ENCODE results near the gene SEC22A.

SEC22A gene

DNA sequence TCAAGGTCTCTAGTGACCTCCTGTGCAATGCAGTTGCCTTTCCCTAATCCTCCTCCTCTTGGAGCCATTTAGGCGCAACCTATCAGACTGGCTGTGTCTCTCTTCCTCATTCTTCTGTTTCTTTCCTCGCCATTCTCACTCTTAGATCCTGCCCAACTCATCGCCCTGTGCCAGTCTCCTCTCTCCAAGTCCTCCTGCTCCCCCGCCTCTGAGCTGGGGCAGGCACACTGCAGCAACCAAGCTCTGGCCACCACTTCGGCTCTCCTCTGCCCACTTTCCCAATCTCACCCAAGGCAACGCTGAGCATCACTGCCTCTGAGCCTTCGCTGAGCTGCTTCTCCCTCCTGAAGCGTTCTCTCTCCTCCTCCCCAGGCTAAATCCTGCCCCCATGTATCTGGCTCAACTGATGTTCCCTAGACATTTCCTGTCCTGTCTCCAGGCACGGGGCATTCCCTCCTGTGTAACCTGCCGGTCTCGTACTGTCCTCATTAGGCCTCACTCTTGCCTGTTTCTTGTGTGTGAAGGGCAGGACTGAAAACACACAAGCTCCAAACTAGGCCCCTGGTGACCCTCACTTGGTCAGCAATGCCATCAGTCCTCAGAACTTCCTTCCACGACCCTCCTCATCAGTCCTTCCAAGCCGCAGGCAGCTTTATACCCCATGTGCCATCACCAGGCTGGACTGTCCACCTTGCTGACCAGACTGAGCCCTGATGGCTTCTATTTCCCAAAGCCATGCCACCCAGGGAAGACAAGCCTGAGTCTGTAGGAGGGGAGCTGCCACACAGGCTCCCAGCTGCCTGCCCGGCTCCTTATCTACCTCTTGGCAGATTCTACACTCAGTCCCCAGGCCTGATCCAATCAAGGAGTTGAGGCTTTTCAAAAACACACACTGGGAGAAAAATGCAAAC is 85.6 kb downstream of the SEC22A start:
- Mint-ChIP-seq H3K27ac (no peak overlapping the region), H3K27me3 (peaks cover 10% of the 10 kb centered on the region), H3K4me1 (no peaks in the 10 kb centered on the region), H3K4me3 (no peak overlapping the region), H3K9me3 (peaks cover 0 to 11% of the 10 kb centered on the region in 2 donors)
- ATAC-seq (no peak), DNase-seq (no peak)

DNA sequence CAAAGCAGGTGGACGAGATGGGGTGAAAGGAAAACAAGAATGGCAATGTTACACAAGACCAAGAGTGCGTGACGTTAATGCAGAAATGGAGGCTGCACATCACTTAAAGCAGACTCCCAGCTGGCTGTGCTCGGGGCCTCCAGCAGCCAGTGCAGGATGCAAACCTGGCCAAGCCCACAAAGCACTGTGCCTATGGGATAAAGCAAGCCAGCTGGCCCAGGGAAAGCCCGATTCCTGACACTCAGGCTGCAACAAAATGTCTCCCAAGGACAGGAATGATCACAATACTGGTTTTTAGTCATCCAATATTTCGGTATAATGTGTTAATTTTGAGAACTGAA is 86.2 kb downstream of the SEC22A start:
- ATAC-seq: no peak
- Mint-ChIP-seq H3K27me3 (peaks cover 10% of the 10 kb centered on the region), H3K9me3 (peaks cover 0 to 11% of the 10 kb centered on the region in 2 donors), H3K4me1 (no peaks in the 10 kb centered on the region), H3K4me3 (no peak overlapping the region), H3K27ac (no peak overlapping the region)
- no peak for DNase-seq

DNA sequence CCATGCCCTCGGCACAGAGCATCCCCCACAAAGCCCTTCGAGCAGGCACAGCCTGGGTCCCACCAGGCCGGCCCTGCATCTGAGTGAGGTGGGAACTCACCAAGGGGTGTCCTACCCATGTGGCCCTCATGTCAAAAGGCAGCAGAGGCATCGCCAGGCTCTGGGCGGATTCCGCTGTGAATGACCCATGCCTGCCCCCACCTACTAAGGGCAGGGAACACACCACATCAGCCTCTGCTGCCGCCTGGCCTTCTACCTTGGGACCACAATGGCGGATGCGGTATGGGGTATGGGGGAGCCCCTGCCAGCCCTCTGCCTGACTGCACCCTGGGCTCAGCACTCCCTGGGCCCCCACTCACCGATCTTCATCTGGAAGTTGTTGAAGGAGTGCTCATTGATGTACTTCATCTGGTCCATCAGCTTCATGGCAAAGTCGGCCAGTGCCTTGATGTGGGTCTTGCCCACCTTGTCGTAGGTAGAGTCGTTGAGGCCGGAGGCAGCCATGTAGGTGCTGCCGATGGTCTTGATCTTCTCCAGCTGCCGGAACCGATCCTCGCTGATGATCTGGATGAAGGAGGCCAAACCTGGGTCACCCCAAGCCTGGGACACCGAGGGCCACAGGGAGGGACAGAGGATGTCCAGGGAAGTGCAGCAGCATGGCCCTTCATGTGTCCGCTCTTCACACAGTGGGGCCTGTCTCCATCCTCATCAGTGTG is 87.8 kb downstream of the SEC22A start:
- H3K27ac Mint-ChIP-seq: no peak overlapping the region
- H3K27me3 Mint-ChIP-seq: peaks cover 24% of the 10 kb centered on the region
- DNase-seq (no peak), ATAC-seq (no peak)
- H3K9me3 Mint-ChIP-seq: peaks cover 0 to 11% of the 10 kb centered on the region in 2 donors
- no peak overlapping the region for H3K4me3 Mint-ChIP-seq
- H3K4me1 Mint-ChIP-seq: no peaks in the 10 kb centered on the region

DNA sequence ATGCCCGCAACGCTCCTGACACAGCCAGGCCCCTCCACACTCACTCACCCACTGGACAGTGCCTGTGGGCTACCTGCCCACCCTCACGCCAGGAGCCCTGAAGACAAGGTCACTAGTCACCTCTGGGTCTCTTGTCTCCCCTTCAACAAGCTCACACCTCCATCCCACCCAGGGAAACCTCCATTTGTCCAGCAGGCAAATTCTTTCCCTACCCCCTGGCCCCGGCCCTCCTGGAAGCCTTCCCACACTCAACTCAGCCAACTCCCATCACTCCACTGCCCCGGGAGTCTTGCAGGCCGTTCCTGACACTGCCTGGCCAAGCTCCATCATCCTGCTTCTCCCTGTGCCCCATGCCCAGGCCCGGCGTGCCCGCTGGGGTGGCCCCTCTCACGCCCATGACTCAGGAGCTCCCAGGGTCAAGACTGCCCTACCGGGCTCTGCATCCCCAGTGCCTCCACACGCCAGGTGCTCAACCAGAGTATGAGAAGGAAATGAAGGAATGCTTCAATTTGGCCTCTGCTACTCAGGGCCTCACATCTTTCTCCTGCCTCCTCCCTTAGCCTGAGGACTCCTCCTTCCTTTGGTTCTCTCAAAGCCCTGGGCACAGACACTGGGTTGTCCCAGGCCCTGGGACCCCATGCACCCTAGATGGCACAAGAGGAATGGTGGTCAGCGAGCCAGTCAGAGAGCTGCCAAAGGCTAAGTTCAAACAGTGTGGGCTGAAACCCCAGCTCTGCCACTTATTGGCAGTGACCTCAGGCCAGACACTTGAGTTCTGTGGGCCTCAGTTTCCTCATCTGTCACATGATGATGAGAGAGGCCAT is 88.6 kb downstream of the SEC22A start:
- H3K27me3 Mint-ChIP-seq: peaks cover 27% of the 10 kb centered on the region
- H3K9me3 Mint-ChIP-seq: peaks cover 0 to 11% of the 10 kb centered on the region in 2 donors
- no peaks in the 10 kb centered on the region for H3K4me1 Mint-ChIP-seq
- H3K4me3 Mint-ChIP-seq: no peak overlapping the region
- no peak for DNase-seq
- no peak overlapping the region for H3K27ac Mint-ChIP-seq
- no peak for ATAC-seq

DNA sequence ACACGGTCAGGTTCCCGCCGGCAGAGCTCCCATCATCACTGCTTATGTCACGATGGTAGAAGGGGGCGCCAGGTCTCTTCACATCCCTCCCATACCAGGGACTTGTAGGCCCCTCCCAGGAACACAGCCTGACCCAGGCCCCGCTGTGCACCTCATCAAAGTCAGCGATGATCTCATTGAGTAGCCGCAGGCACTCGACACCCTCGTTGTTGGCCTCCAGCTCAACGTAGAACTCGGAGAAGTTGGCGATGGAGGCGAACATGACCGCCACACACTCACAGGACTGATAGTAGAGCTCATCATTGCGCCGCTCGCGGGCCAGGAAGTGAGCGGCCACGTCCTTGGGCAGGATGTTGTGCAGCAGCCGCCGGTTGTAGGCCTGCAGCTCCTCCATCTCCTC is 89.2 kb downstream of the SEC22A start:
- DNase-seq (no peak), ATAC-seq (no peak)
- Mint-ChIP-seq H3K9me3 (peaks cover 0 to 11% of the 10 kb centered on the region in 2 donors), H3K27me3 (peaks cover 27% of the 10 kb centered on the region), H3K27ac (no peak overlapping the region), H3K4me3 (no peak overlapping the region), H3K4me1 (no peaks in the 10 kb centered on the region)

DNA sequence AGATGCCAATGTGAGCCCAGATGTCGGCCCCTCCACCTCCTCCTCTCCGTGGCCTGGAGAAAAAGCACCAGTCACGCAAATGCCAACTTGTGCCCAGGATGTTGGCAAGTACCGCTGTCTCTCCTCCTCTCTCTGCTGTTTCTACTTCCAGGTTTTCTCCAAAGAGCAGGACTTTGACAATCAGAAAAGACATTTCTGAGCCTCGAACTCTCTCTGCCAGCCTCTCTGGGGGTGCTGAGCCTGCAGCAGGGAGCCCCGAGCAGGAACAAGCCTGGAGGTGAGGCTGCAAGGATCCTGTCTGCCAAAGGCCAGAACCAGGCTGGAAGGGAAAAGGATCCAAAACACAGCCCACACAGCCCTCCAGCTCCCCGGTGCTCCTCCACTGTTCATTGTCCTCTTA is 89.7 kb downstream of the SEC22A start:
- Mint-ChIP-seq H3K4me3 (no peak overlapping the region), H3K27ac (no peak overlapping the region), H3K9me3 (peaks cover 0 to 11% of the 10 kb centered on the region in 2 donors), H3K4me1 (no peaks in the 10 kb centered on the region), H3K27me3 (peaks cover 27% of the 10 kb centered on the region)
- ATAC-seq (no peak), DNase-seq (no peak)

DNA sequence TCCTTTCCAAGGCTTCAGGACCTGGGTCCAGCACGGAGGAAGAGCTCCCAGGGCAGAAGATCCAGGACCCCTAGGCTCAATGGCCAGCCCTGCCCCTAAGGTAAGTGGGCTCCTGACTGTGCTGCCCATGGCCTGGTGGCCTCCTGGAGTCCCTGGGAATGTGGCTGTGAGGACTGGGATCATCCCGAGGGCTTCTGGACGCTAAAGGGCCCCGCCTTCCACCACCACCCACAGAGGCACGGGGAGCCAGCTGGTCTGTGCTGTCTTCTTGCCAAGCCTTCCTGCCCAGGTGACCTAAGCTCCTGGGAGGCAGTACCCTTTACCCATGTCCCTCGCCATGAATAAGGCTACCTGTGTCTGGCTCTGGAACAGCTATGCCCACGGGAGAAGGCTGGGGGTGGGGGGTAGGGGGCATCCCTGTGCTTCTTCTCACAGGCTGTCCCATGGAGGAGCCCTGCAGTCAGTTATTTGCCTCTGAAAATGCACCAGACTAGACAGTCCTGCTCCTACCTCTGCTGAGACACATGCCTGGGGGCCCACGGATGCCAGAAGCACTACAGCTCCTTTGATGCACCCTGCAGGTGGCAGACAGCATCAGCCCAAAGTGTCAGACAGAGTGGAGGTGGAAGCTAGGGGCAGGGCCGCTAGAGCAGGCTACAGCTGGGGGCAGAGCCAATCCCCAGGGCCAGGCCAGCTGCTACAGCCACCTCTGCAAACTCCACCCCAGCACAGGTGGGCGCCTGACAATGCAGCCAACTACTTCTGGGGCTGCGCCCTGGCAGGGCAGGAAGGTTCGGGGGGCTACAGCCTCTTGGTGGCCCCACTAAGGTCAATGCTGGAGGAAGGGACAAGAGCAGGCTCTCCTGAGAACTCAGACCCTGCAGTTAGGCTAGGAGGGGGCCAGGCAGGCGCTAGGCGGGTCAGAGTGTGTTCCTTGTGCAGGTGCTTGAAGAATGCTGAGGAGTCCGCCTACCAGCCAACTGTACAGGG is 90.9 kb downstream of the SEC22A start:
- H3K4me1 Mint-ChIP-seq: no peaks in the 10 kb centered on the region
- H3K27me3 Mint-ChIP-seq: peaks cover 27% of the 10 kb centered on the region
- H3K4me3 Mint-ChIP-seq: no peak overlapping the region
- no peak overlapping the region for H3K27ac Mint-ChIP-seq
- peaks cover 0 to 11% of the 10 kb centered on the region in 2 donors for H3K9me3 Mint-ChIP-seq
- ATAC-seq: no peak
- no peak for DNase-seq

DNA sequence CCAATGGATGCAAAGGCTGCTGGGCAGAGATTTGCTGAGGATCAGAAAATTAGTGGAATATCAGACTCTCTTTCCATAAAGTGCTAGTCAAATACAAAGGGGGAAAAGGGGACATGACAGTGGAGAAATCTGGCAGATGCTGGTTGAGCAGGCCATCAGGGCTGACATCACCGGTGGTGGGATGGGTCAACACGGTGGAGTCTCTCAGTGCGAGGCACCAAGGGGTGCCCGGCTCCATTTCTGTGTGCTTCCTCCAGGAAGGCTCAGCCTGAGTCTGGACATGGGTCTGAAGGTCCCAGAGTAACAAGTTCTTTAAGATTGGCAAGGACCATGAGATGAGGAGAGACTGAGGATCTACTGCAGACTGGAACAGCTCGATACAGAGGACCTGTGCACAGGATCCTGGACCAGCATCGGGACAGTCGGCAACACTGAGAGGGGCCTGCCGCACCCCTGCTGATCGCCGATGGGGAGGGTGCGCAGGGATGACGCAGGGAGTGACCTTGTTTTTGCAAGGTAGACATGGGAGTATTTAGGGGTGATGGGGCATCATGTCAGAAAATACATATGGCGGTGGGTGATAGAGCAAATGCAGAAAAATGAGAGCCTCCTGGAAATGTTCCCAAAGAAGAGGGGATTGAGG is 92.7 kb downstream of the SEC22A start:
- Mint-ChIP-seq H3K4me1 (no peaks in the 10 kb centered on the region), H3K27ac (no peak overlapping the region), H3K27me3 (peaks cover 27% of the 10 kb centered on the region), H3K9me3 (peaks cover 0 to 11% of the 10 kb centered on the region in 2 donors), H3K4me3 (no peak overlapping the region)
- DNase-seq: no peak
- ATAC-seq: no peak

DNA sequence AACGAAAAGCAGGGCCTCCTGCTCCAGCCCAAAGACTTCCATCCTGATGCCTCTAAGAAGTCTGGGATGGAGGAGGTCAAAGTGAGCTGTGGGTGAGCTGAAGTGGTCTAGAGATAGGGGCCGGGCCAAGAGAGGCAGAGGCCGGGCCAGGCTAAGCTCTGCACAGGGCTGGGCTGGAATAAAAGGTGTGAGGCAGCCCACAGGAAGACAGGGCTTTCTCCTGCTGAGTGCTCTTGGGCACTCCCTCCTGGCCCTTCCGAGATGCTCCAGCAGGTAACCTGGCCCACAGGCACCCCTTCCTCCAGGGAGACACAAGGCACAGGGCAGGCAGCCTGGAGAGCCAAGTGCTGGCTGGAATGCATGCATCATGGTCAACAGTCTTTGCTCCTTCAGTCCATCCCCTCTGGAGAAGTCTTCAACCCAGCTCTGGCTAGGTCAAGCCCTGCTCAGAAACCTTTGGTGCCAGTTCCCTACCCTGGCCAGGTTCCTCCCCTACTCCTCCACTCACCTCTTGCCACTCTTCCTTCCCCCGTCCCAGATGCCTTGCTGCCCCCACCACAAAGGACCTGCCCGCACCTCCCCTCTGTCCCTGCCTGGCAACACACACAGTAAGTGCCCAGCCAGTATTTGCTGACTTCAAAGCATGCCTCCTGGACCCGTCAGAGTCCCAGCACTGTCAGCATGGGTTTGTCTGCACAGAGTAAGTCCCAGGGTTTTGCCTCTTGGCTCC is 93.6 kb downstream of the SEC22A start:
- no peak overlapping the region for H3K4me3 Mint-ChIP-seq
- no peak for DNase-seq
- no peaks in the 10 kb centered on the region for H3K4me1 Mint-ChIP-seq
- H3K27ac Mint-ChIP-seq: no peak overlapping the region
- no peak for ATAC-seq
- H3K9me3 Mint-ChIP-seq: peaks cover 0 to 3% of the 10 kb centered on the region in 2 donors
- peaks cover 27% of the 10 kb centered on the region for H3K27me3 Mint-ChIP-seq

DNA sequence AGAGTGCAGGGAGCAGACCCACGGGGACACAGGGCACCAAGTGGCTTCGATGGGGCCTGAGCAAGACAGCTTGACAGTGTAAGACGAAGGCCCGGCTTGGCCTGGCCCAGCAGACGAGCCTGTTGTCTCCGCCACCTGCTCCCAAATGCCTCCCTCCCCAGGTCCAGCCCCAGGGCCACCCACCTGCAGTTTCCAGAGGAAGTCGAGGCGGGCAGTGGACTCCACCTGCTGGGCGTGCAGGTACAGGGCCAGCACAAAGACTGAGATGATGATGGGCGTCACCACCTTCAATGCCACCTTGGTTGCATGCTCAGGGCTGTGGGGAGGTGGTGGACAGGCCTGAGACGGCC is 94.1 kb downstream of the SEC22A start:
- H3K27me3 Mint-ChIP-seq: peaks cover 27% of the 10 kb centered on the region
- DNase-seq: no peak
- no peaks in the 10 kb centered on the region for H3K9me3 Mint-ChIP-seq
- H3K4me3 Mint-ChIP-seq: no peak overlapping the region
- peak; percentile 27 for ATAC-seq
- no peaks in the 10 kb centered on the region for H3K4me1 Mint-ChIP-seq
- H3K27ac Mint-ChIP-seq: no peak overlapping the region

DNA sequence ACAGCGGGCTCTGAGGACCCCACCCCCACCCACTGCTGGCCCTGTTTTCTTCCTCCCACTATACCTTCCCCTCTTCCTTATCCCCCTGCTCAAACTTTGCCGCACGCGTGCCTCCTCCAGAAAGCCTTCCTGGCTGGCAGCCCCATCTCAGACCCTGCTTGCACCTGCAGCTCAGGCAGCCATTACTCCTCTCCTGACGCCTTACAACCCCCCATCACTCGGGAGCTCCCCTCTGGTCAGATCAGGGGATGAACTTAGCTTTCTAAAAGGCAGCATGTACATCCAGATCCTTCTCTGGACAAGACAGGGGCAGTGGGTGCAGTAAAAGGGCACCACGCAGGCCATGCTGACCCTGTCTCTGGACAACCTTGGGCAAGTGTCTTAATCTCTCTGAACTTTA is 94.5 kb downstream of the SEC22A start:
- Mint-ChIP-seq H3K27ac (no peak overlapping the region), H3K4me1 (no peaks in the 10 kb centered on the region), H3K27me3 (peaks cover 23% of the 10 kb centered on the region), H3K9me3 (no peaks in the 10 kb centered on the region), H3K4me3 (no peak overlapping the region)
- DNase-seq (no peak), ATAC-seq (no peak)

DNA sequence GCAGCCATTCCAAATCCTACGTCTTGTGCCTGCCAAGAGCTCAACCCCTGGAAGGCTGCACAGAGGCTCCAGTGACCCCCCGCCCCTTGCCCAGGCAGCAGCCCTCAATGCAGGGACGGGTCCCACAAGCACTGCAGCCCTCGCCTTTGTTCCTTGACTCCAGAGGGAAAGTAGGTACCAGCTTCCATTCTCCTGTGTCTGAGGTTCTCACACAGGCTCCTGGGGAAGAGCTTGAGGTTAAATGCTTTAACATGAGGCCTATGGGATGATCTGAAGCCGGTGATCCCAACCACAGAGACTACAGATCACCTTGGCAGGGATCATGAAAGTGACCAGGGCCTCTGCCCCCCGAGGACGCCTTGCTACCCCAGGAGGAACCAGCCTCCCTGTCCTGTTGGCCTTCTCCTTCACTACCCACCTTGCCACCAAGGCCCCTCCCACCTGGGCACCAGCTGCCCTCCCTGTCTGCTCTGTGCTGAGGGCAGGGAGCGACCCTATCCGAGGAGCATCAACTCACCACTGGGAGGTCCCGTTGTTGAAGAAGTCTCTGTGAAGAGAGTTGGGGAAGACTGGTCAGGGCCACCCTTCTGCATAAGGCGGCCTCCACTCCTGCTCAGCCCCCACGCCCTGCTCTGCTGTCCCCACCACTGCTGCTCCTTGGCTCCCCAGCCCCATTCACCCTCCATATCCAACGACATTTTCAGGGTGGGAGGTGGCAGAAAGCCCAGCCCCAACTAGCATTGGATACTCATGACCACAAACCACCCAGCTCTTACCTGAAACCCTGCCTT is 95.3 kb downstream of the SEC22A start:
- no peaks in the 10 kb centered on the region for H3K4me1 Mint-ChIP-seq
- no peaks in the 10 kb centered on the region for H3K9me3 Mint-ChIP-seq
- peaks cover 18% of the 10 kb centered on the region for H3K27me3 Mint-ChIP-seq
- ATAC-seq: no peak
- no peak for DNase-seq
- H3K27ac Mint-ChIP-seq: no peak overlapping the region
- no peak overlapping the region for H3K4me3 Mint-ChIP-seq

DNA sequence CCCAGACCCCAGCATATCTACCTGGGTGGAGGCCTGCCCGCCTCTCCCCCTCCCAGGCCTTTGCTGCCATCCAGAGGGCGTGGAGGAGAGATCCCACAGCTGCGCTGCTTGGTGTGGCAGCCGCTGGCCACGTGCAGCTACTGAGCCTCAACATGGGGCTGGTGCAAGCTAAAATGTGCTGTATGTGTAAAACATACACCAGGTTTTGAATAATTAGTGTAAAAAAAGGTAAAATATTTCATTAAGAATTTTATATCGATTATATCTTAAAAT is 95.8 kb downstream of the SEC22A start:
- Mint-ChIP-seq H3K27ac (no peak overlapping the region), H3K9me3 (no peaks in the 10 kb centered on the region), H3K4me3 (no peak overlapping the region), H3K4me1 (no peaks in the 10 kb centered on the region), H3K27me3 (peaks cover 18% of the 10 kb centered on the region)
- ATAC-seq (no peak), DNase-seq (no peak)
